ENCODE data around the gene NFKB2.
A peak's percentile ranks its signal among the peaks of the same experiment; 100 is the strongest.

DNA sequence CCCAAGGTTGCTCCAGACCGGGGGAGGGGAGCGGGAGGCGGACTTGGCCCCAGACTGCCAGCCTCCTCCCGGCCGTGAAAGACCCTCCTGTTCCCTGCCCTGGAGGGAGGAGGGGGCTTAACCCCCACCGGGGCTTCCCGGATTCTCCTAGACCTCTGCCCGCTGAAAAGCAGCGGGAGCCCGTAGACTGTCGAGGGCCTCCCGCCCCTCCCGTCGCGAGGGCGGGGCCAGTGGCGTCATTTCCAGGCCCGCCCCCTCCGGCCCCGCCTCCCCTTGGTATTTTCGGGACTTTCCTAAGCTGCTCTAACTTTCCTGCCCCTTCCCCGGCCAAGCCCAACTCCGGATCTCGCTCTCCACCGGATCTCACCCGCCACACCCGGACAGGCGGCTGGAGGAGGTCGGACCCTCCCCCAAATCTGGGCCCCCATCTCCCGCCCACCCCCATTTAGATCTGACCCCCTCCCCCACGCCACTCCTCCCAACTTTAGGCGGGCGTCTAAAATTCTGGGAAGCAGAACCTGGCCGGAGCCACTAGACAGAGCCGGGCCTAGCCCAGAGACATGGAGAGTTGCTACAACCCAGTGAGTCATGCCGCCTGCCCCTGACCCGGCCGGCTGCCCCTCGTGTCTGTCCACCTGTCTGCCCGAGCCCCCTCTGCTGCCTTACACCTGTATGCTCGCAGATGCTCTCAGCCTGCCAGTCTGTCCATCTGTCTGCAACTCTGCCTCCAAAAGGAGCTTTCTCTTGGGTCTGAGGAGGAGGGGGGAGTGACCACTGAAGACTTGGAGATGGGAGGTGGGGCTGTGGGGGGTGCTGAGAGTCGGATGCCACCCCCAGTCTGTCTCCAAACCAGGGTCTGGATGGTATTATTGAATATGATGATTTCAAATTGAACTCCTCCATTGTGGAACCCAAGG lies at the start of gene NFKB2:
- TF ChIP-seq POLR2A (IDR thresholded peaks at IDR 0.05; ENCODE audit: extremely low read depth, insufficient read length) (peak; percentile 29), CTCF (IDR thresholded peaks at IDR 0.05; ENCODE audit: low read depth, low read length) (no peak), MYC (IDR thresholded peaks at IDR 0.05; ENCODE audit: low read depth, low read length) (0 out of 2 replicates have a peak, but pooled peaks have one; percentile 14)

All from NB4 (cell line).